ENCODE measurements around the gene UTY. TPM values are rescaled to one million over a fixed set of nuclear protein-coding genes. Genes with fewer than 3 reads are reported as not detected.

Gene UTY
- total RNA-seq, result 23.1 and 26.4 TPM in 2 replicates

- Mint-ChIP-seq H3K4me3 (ENCODE audit: low read depth) (peak within 1 kb of the TSS; percentile 90), H3K4me1 (ENCODE audit: low read depth) (peaks cover 17% of the 10 kb centered on the region), H3K36me3 (ENCODE audit: low read depth) (peaks cover 20% of the 10 kb centered on the region), H3K9me3 (no peaks in the 10 kb centered on the region), H3K27me3 (ENCODE audit: low read depth) (no peaks in the 10 kb centered on the region), H3K27ac (peak within 1 kb of the TSS; percentile 96)
- peak; percentile 72 for DNase-seq (ENCODE audit: low spot score)
- intact Hi-C loops (cut with micrococcal nuclease), result loop anchor here (1.0 to 5.0 kb wide), 4 partner anchors 43 to 573 kb away; partner anchors contain the start of gene TMSB4Y
These were observed at the start of gene UTY for GRCh38 chrY:13479828-13480227. TSS of gene UTY (minus strand) at chrY:13480033. CDS start at chrY:13479665, 368 bp downstream.

DNA sequence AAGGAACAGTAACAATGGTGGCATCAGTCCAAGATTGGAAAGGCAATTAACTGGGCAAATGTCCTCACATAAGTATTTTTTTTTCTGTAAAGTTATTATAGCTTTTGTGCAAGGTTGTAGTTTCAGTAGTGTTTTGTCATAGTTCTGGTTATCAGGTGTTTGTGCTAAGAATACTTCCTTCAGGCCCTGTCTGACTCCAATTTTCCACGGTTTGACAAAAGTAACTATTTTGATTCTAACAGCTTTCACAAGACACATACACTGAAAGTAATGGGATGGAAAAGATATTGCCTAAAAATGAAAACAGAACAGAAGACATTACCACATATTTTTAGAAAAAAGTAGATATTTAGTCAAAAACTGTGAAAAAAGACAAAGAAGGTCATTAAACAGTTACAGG is 40.6 kb upstream of the UTY start:
- H3K9me3 Mint-ChIP-seq, result peaks cover 6% of the 10 kb centered on the region
- H3K36me3 Mint-ChIP-seq (ENCODE audit: low read depth), result no peaks in the 10 kb centered on the region
- no peaks in the 10 kb centered on the region for H3K27me3 Mint-ChIP-seq (ENCODE audit: low read depth)
- no peak for DNase-seq (ENCODE audit: low spot score)
- H3K27ac Mint-ChIP-seq, result no peak overlapping the region
- H3K4me3 Mint-ChIP-seq (ENCODE audit: low read depth), result no peak overlapping the region
- no peaks in the 10 kb centered on the region for H3K4me1 Mint-ChIP-seq (ENCODE audit: low read depth)
- intact Hi-C loops (cut with micrococcal nuclease), result no loop called here

- Mint-ChIP-seq H3K36me3 (ENCODE audit: low read depth) (no peaks in the 10 kb centered on the region), H3K4me1 (ENCODE audit: low read depth) (no peaks in the 10 kb centered on the region), H3K4me3 (ENCODE audit: low read depth) (no peak overlapping the region), H3K27ac (no peak overlapping the region), H3K27me3 (ENCODE audit: low read depth) (no peaks in the 10 kb centered on the region), H3K9me3 (no peaks in the 10 kb centered on the region)
- intact Hi-C loops (cut with micrococcal nuclease), result no loop called here
- DNase-seq (ENCODE audit: low spot score), result no peak
These were observed 21.4 kb upstream of the UTY start for GRCh38 chrY:13501215-13501614.

DNA sequence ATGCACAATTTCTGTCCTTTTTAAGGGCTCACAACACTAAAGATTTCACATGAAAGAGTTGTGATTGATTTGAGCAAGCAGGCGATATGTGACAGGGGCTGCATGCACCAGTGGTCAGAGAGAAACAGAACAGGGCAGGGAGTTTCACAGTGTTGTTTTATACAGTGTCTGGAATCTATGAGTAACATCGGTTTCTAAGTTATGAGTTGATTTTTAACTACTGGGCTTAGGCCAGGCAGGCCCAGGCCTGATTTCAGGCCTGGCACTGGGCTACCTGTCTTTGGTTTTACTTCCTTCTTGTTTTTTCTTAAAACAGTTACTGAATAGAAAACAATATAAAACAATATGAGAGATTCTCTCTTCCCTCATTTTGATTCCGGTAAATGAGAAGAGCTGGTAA is 13.9 kb upstream of the UTY start:
- Mint-ChIP-seq H3K27ac (no peak overlapping the region), H3K4me1 (ENCODE audit: low read depth) (peaks cover 2% of the 10 kb centered on the region), H3K27me3 (ENCODE audit: low read depth) (no peaks in the 10 kb centered on the region), H3K36me3 (ENCODE audit: low read depth) (no peaks in the 10 kb centered on the region), H3K9me3 (no peaks in the 10 kb centered on the region), H3K4me3 (ENCODE audit: low read depth) (no peak overlapping the region)
- intact Hi-C loops (cut with micrococcal nuclease), result no loop called here
- DNase-seq (ENCODE audit: low spot score), result no peak

DNA sequence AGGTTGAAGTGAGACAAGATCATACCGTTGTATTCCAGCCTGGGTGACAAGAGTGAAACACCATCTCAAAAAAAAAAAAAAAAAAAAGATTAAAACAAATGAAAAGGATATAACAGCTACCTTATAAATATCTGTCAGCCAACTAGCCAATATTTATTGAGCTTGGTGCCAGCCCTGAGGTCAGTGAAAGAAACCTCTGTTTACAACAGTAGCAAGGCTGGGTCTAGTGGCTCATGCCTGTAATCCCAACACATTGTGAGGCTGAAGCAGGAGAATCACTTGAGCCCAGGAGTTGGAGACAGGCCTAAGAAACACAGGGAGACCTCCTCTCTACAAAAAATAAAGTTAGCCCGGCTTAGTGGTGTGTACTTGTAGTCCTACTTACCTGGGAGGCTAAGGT is 12.6 kb upstream of the UTY start:
- Mint-ChIP-seq H3K27me3 (ENCODE audit: low read depth) (no peaks in the 10 kb centered on the region), H3K4me1 (ENCODE audit: low read depth) (peaks cover 10% of the 10 kb centered on the region), H3K36me3 (ENCODE audit: low read depth) (no peaks in the 10 kb centered on the region), H3K27ac (no peak overlapping the region), H3K9me3 (no peaks in the 10 kb centered on the region), H3K4me3 (ENCODE audit: low read depth) (no peak overlapping the region)
- intact Hi-C loops (cut with micrococcal nuclease), result no loop called here
- no peak for DNase-seq (ENCODE audit: low spot score)

- intact Hi-C loops (cut with micrococcal nuclease), result no loop called here
- no peak for DNase-seq (ENCODE audit: low spot score)
- peaks cover 5% of the 10 kb centered on the region for H3K27me3 Mint-ChIP-seq (ENCODE audit: low read depth)
- H3K9me3 Mint-ChIP-seq, result no peaks in the 10 kb centered on the region
- H3K36me3 Mint-ChIP-seq (ENCODE audit: low read depth), result no peaks in the 10 kb centered on the region
- no peak overlapping the region for H3K4me3 Mint-ChIP-seq (ENCODE audit: low read depth)
- peaks cover 10% of the 10 kb centered on the region for H3K4me1 Mint-ChIP-seq (ENCODE audit: low read depth)
- no peak overlapping the region for H3K27ac Mint-ChIP-seq
These were observed 8.9 kb upstream of the UTY start for GRCh38 chrY:13488738-13489137.

DNA sequence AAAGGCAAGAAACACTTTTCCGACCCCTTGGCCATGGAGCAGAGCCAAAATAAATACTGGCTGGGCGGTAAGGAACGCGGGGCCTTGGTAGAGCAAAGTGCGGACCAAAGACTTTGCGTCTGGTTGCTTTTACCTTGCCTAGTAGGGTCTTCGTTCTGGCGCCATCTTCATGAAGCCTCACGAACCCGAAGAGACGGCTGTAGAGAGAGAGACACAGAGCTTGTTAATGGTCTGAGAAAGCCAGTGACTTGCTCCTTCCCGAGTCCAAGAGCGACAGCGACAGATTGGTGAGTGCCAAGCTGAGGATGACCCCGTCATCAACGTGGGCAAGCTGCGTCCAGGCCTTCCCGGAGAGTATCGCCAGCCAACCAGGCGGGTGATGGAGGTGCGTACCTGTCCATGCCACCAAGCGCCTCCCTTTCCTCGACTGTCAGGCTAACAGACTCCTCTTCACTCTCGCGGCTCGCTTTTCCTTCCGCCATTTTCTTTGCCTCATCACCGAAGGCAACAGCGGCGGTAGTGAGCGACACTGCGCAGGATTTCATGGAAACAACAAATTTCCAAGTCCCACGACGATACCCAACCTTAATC is 617 bp downstream of the UTY start:
- intact Hi-C loops (cut with micrococcal nuclease), result loop anchor here (1.0 to 5.0 kb wide), 4 partner anchors 42 to 572 kb away; partner anchors contain the start of gene TMSB4Y
- H3K4me3 Mint-ChIP-seq (ENCODE audit: low read depth), result peak overlapping the region; percentile 90
- H3K9me3 Mint-ChIP-seq, result no peaks in the 10 kb centered on the region
- peak; percentile 53 for DNase-seq (ENCODE audit: low spot score)
- H3K36me3 Mint-ChIP-seq (ENCODE audit: low read depth), result peaks cover 26% of the 10 kb centered on the region
- peaks cover 22% of the 10 kb centered on the region for H3K4me1 Mint-ChIP-seq (ENCODE audit: low read depth)
- H3K27me3 Mint-ChIP-seq (ENCODE audit: low read depth), result no peaks in the 10 kb centered on the region
- peak overlapping the region; percentile 96 for H3K27ac Mint-ChIP-seq

DNA sequence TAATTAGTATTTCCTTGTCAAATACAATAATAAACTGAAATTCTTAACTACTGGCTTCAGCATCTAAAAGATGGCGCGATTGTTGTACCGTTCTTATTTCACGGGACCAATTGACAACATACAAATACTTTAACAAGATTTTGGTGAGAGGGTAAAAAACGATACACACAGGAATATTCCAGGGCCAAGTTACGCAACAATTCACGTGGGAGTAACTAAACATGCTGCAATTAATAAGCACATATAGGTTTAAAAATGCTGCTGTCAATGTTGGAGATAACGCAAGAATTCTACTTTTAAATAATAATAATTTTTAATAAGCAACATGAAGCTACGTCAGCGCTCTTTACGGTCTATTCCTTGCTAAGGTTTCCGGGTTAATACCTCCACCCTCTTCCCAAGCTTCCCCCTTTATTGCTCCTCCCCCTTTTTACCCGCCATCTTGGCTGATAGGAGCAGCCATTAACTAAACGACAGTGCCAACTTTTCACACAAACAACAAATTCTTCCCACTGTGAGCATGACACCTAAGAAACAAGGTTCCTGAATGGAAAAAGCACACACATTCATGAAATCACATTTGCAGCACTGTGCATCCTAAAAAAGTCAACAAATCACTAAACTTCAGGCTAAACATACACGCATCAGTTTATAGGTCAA is 1.6 kb downstream of the UTY start:
- Mint-ChIP-seq H3K36me3 (ENCODE audit: low read depth) (peaks cover 30% of the 10 kb centered on the region), H3K27me3 (ENCODE audit: low read depth) (no peaks in the 10 kb centered on the region), H3K9me3 (no peaks in the 10 kb centered on the region), H3K4me3 (ENCODE audit: low read depth) (peak overlapping the region; percentile 90), H3K4me1 (ENCODE audit: low read depth) (peaks cover 24% of the 10 kb centered on the region), H3K27ac (peak overlapping the region; percentile 96)
- peak; percentile 36 for DNase-seq (ENCODE audit: low spot score)
- intact Hi-C loops (cut with micrococcal nuclease), result loop anchor here (5.0 kb wide), 3 partner anchors 41 to 571 kb away; partner anchors contain the start of gene TMSB4Y

DNA sequence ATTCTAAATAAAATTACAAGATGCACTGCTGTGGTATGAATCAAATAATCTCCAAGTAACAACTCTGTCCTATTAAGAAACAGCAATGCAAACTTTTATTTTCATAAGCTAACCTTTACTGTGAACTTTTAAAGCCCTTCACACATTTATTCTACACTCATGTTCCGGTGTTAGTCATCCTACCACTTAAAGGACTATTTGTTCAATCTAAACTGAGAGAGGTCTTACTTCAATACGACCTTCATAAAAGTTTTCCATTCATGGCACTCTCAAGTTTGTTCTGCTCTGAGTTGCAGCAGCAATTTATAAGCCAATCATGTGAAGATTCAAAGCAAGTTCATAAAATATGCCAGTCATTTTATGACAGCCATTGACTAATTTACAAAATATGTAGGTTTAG is 4.8 kb downstream of the UTY start:
- Mint-ChIP-seq H3K27me3 (ENCODE audit: low read depth) (no peaks in the 10 kb centered on the region), H3K4me3 (ENCODE audit: low read depth) (no peak overlapping the region), H3K4me1 (ENCODE audit: low read depth) (peaks cover 40% of the 10 kb centered on the region), H3K27ac (peak overlapping the region; percentile 67), H3K36me3 (ENCODE audit: low read depth) (peaks cover 48% of the 10 kb centered on the region), H3K9me3 (no peaks in the 10 kb centered on the region)
- no peak for DNase-seq (ENCODE audit: low spot score)
- intact Hi-C loops (cut with micrococcal nuclease), result loop anchor here (5.0 kb wide), 3 partner anchors 38 to 568 kb away; partner anchors contain the start of gene TMSB4Y

- no peak overlapping the region for H3K27ac Mint-ChIP-seq
- H3K9me3 Mint-ChIP-seq, result no peaks in the 10 kb centered on the region
- no peak overlapping the region for H3K4me3 Mint-ChIP-seq (ENCODE audit: low read depth)
- DNase-seq (ENCODE audit: low spot score), result no peak
- intact Hi-C loops (cut with micrococcal nuclease), result no loop called here
- H3K27me3 Mint-ChIP-seq (ENCODE audit: low read depth), result no peaks in the 10 kb centered on the region
- H3K36me3 Mint-ChIP-seq (ENCODE audit: low read depth), result peaks cover 38% of the 10 kb centered on the region
- peaks cover 15% of the 10 kb centered on the region for H3K4me1 Mint-ChIP-seq (ENCODE audit: low read depth)
These were observed 28.3 kb downstream of the UTY start for GRCh38 chrY:13451572-13451971.

DNA sequence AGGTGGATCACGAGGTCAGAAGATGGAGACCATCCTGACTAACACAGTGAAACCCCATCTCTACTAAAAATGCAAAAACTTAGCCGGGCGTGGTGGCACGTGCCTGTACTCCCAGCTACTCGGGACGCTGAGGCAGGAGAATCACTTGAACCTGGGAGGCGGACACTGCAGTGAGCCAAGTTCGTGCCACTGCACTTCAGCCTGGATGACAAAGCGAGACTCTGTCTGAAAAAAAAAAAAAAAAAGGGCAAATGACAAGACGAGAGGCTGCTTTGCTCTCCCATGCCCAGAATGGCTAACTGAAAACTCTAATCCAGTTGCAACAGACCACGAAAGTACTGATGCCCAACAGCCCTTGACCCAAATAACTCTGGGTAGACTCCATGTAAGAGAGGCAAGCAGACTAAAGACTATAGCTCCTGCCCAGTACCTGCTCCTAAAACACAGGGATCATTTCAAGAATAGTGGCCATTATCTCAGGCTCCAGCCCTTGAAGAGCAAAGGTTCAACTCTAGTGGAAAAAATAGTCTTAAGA is 29.2 kb downstream of the UTY start:
- Mint-ChIP-seq H3K4me3 (ENCODE audit: low read depth) (no peak overlapping the region), H3K36me3 (ENCODE audit: low read depth) (peaks cover 39% of the 10 kb centered on the region), H3K4me1 (ENCODE audit: low read depth) (peaks cover 16% of the 10 kb centered on the region), H3K9me3 (no peaks in the 10 kb centered on the region), H3K27ac (no peak overlapping the region), H3K27me3 (ENCODE audit: low read depth) (no peaks in the 10 kb centered on the region)
- DNase-seq (ENCODE audit: low spot score), result no peak
- intact Hi-C loops (cut with micrococcal nuclease), result no loop called here

- no peaks in the 10 kb centered on the region for H3K9me3 Mint-ChIP-seq
- DNase-seq (ENCODE audit: low spot score), result no peak
- peaks cover 43% of the 10 kb centered on the region for H3K36me3 Mint-ChIP-seq (ENCODE audit: low read depth)
- intact Hi-C loops (cut with micrococcal nuclease), result no loop called here
- H3K27ac Mint-ChIP-seq, result no peak overlapping the region
- no peak overlapping the region for H3K4me3 Mint-ChIP-seq (ENCODE audit: low read depth)
- H3K4me1 Mint-ChIP-seq (ENCODE audit: low read depth), result peaks cover 7% of the 10 kb centered on the region
- no peaks in the 10 kb centered on the region for H3K27me3 Mint-ChIP-seq (ENCODE audit: low read depth)
These were observed 34.3 kb downstream of the UTY start for GRCh38 chrY:13445566-13445965.

DNA sequence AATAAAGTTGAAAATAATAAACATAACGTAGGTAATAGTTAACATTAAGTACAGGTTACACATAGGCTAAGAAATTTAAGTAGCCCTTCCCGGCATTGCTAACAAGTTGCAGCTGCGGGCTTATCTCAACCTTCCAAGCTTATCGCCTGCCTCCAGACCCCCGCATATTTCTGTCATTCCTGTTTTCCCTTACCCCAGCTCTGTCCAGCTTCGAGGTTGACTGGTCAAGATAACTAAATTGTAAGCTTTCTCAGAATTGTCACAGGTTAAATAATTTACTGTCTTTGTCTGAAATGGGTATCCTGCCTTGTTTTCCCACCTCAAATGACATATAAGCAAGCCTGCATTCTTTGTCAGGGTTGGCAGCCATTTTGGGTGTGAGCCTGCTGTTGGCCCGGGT is 36.7 kb downstream of the UTY start:
- Mint-ChIP-seq H3K4me1 (ENCODE audit: low read depth) (peaks cover 9% of the 10 kb centered on the region), H3K4me3 (ENCODE audit: low read depth) (no peak overlapping the region), H3K27ac (no peak overlapping the region), H3K27me3 (ENCODE audit: low read depth) (no peaks in the 10 kb centered on the region), H3K9me3 (no peaks in the 10 kb centered on the region), H3K36me3 (ENCODE audit: low read depth) (peaks cover 42% of the 10 kb centered on the region)
- intact Hi-C loops (cut with micrococcal nuclease), result no loop called here
- no peak for DNase-seq (ENCODE audit: low spot score)

Data from activated T-helper 2 cell treated with anti-CD3 and anti-CD28 coated beads, Interferon-gamma antibody, Interleukin-2, Interleukin-4, amounts not matched to agents 10 μg/mL and 5 μg/mL and 100 μg/mL, durations not matched to agents 14 hours and 24 hours and 36 hours (primary cell).